Activated naive CD8-positive, alpha-beta T cell (primary cell): ENCODE measurements around the gene PRMT3.

Experiments
- H3K27ac Mint-ChIP-seq: one replicate; pipeline ENCODE4 v1.8.0; 2021; ENCODE audit warnings: mixed read lengths
- H3K27me3 Mint-ChIP-seq: one replicate; pipeline ENCODE4 v1.8.0; 2021; ENCODE audit warnings: mixed read lengths
- H3K36me3 Mint-ChIP-seq: one replicate; pipeline ENCODE4 v1.8.0; 2021; ENCODE audit warnings: mixed read lengths
- H3K4me1 Mint-ChIP-seq: one replicate; pipeline ENCODE4 v1.8.0; 2021; ENCODE audit warnings: low read depth, mixed read lengths
- H3K4me3 Mint-ChIP-seq: one replicate; pipeline ENCODE4 v1.8.0; 2021; ENCODE audit warnings: mild to moderate bottlenecking, mixed read lengths
- H3K9me3 Mint-ChIP-seq: one replicate; pipeline ENCODE4 v1.8.0; 2021; ENCODE audit warnings: low read depth, mixed read lengths

Gene PRMT3

DNA sequence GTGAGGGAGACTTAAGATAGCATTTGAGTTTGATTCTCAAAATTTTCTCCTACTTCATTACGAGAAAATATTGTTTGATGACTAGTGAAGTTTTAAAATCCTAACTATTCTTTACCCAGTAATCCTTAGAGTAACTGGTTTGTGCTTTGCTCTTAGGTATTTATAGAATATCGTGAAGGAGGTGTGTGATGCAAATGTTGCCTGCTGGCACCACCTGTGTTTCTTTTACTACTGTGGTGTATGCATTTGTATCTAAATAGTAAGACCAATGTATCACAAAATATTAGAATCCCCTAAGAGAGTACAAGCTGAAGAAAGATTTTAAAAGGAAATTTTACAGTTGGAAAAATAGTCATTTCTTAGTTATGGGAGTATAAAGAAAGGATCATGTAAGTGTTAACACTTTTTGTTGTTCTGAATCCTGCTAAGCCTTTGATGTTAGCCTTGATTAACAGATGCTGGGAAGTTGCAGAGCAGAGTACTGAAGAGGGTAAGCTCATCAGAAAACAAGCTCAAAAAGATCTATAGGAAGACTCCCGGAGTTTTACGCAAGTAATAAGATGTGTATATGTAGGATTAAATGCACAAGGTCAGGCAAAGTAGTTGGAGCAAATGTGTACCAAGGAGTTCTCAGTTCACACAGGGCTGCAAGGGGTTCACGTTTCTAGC, 109.7 kb downstream of the PRMT3 start:
- Mint-ChIP-seq H3K27me3 (no peaks in the 10 kb centered on the region), H3K4me3 (no peak overlapping the region), H3K36me3 (peaks cover 25% of the 10 kb centered on the region), H3K27ac (no peak overlapping the region), H3K4me1 (no peaks in the 10 kb centered on the region), H3K9me3 (no peaks in the 10 kb centered on the region)

DNA sequence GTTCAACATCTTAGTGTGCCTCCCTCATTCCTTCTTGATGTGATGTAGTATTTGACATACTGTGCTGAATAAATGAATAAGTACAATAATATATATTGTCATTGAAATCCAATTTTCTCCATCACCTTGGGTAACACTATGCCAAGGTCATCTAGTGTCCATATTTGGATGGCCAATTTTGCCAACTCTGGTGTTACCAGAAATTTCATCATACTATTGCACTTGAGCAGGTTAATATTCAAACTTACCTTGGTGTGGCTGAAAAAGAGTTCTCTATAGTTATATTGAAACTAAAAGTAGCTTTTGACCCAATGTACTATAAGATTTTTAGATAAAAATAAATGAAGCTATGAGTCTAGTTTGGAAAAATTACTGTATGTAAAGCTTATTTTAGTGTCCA, 113.7 kb downstream of the PRMT3 start:
- no peaks in the 10 kb centered on the region for H3K27me3 Mint-ChIP-seq
- no peaks in the 10 kb centered on the region for H3K9me3 Mint-ChIP-seq
- no peak overlapping the region for H3K4me3 Mint-ChIP-seq
- peaks cover 22% of the 10 kb centered on the region for H3K36me3 Mint-ChIP-seq
- no peak overlapping the region for H3K27ac Mint-ChIP-seq
- H3K4me1 Mint-ChIP-seq, result no peaks in the 10 kb centered on the region

- peaks cover 23% of the 10 kb centered on the region for H3K36me3 Mint-ChIP-seq
- no peaks in the 10 kb centered on the region for H3K27me3 Mint-ChIP-seq
- no peak overlapping the region for H3K27ac Mint-ChIP-seq
- no peaks in the 10 kb centered on the region for H3K9me3 Mint-ChIP-seq
- no peak overlapping the region for H3K4me3 Mint-ChIP-seq
- H3K4me1 Mint-ChIP-seq, result no peaks in the 10 kb centered on the region
Measured at GRCh38 chr11:20501971-20502370, 114.5 kb downstream of the PRMT3 start.

DNA sequence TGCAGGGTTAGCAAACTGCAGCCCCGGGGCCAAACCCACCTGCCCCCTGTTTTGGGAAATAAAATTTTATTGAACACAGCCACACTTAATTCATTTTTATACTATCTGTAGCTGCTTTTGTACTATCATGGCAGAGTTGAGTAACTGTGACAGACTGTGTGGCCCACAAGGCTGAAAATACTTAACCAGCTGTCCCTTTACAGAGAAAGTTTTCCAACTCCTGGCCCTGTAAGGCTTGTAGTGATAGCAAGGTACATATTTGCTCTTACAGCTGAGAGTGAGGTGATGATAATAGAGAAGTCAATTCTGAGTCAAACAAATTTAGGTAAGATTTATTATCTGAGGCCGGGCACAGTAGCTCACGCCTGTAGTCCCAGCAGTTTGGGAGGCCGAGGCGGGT, 124.5 kb downstream of the PRMT3 start:
- Mint-ChIP-seq H3K27me3 (no peaks in the 10 kb centered on the region), H3K27ac (no peak overlapping the region), H3K36me3 (peaks cover 4% of the 10 kb centered on the region), H3K4me3 (no peak overlapping the region), H3K4me1 (no peaks in the 10 kb centered on the region), H3K9me3 (no peaks in the 10 kb centered on the region)

GRCh38 chr11:20512869-20513268, 125.4 kb downstream of the PRMT3 start:
- no peak overlapping the region for H3K27ac Mint-ChIP-seq
- no peaks in the 10 kb centered on the region for H3K9me3 Mint-ChIP-seq
- no peaks in the 10 kb centered on the region for H3K4me1 Mint-ChIP-seq
- H3K36me3 Mint-ChIP-seq, result peaks cover 2% of the 10 kb centered on the region
- H3K27me3 Mint-ChIP-seq, result peaks cover 2% of the 10 kb centered on the region
- no peak overlapping the region for H3K4me3 Mint-ChIP-seq

- H3K27me3 Mint-ChIP-seq, result peaks cover 10% of the 10 kb centered on the region
- no peaks in the 10 kb centered on the region for H3K36me3 Mint-ChIP-seq
- H3K4me1 Mint-ChIP-seq, result no peaks in the 10 kb centered on the region
- no peak overlapping the region for H3K27ac Mint-ChIP-seq
- no peak overlapping the region for H3K4me3 Mint-ChIP-seq
- H3K9me3 Mint-ChIP-seq, result no peaks in the 10 kb centered on the region
Measured at GRCh38 chr11:20518323-20518834, 130.9 kb downstream of the PRMT3 start.

GRCh38 chr11:20522536-20522935, 135.0 kb downstream of the PRMT3 start:
- no peak overlapping the region for H3K4me3 Mint-ChIP-seq
- H3K36me3 Mint-ChIP-seq, result no peaks in the 10 kb centered on the region
- H3K9me3 Mint-ChIP-seq, result no peaks in the 10 kb centered on the region
- H3K4me1 Mint-ChIP-seq, result no peaks in the 10 kb centered on the region
- H3K27ac Mint-ChIP-seq, result no peak overlapping the region
- peaks cover 17% of the 10 kb centered on the region for H3K27me3 Mint-ChIP-seq

GRCh38 chr11:20529757-20530156, 142.2 kb downstream of the PRMT3 start:
- no peaks in the 10 kb centered on the region for H3K4me1 Mint-ChIP-seq
- no peaks in the 10 kb centered on the region for H3K9me3 Mint-ChIP-seq
- H3K4me3 Mint-ChIP-seq, result no peak overlapping the region
- no peak overlapping the region for H3K27ac Mint-ChIP-seq
- no peaks in the 10 kb centered on the region for H3K36me3 Mint-ChIP-seq
- H3K27me3 Mint-ChIP-seq, result peaks cover 7% of the 10 kb centered on the region

DNA sequence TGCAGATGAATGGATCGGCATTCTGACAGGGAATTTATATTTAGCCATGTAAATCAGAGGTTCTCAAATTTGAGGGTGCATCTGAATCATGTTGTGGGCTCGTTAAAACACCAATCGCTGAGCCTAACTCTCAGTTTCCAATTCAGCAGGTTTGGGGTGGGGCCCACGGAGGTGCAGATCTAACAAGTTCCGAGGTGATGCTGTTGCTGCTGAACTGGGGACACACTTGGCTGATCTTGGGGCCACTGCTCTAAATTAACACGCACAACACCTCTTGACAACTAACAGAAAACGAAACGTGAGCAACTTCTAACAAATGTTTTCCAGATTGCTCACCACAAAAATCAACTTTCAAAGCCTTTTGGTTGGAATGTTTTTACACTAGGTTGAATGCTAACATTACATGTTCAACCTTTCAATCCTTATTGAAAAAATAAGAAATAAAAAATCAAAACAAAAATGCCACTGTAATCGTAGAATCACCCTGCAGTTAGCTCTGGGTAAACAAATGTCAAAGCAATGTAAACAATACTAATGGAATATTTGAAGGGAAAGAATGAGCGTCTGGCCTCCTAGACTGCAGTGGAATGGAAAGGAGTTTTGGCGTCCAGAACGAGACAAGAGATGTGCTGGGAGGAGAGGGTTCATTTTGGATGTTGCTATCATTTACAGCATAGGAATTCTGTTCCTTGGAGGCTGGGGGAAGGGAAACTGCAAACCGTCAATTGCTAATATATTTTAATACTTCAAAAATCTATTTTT, 143.6 kb downstream of the PRMT3 start:
- Mint-ChIP-seq H3K4me1 (no peaks in the 10 kb centered on the region), H3K27me3 (peaks cover 11% of the 10 kb centered on the region), H3K9me3 (no peaks in the 10 kb centered on the region), H3K36me3 (no peaks in the 10 kb centered on the region), H3K4me3 (no peak overlapping the region), H3K27ac (no peak overlapping the region)

DNA sequence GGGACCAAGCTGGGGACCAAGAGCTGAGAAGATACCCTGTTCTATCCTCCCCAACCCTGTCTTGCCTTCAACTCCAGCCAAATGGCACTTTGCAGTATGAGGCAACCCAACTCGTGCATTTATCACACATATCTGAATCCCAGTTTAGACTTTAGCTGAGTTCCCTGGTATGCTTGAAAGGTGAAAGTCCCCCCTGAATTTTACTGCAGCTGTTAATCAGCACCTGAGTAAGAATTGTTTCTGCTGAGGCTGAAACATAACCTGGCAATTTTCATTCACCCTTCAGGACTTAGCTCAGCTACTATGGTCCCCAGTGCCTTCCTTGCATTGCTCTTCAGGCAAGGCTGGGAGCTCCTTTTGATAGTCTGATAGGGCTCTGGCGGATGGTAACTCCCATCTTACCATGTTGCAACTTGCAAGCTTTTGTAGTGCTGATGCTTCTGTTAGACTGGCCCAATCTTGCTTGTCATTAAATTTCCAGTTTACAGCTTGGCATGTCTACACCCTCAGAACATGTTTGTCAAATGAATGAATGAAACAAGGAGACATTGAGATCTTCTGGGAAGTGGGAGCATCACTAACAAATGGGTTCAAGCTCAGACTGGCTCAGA, 147.9 kb downstream of the PRMT3 start:
- H3K9me3 Mint-ChIP-seq, result peaks cover 3% of the 10 kb centered on the region

DNA sequence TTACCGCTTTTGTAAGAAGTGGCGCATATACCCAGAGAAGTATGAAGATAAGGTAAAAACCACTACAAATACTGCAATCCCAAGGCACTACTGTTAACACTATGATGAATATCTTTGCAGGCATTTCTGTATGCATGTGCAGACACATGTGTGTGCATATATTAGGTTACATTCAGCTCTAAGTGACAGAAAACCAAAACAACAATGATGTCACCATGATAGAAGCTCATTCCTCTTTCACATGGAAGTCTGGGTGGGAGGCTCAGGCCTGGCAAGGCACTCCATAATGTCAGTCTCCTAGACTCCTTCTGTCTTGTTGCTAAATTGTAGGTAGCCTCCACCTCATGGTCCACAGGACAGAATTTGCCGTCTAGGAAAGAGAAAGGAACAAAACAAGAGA, 148.8 kb downstream of the PRMT3 start:
- H3K27me3 Mint-ChIP-seq, result peaks cover 20% of the 10 kb centered on the region
- no peaks in the 10 kb centered on the region for H3K4me1 Mint-ChIP-seq
- H3K27ac Mint-ChIP-seq, result no peak overlapping the region
- H3K4me3 Mint-ChIP-seq, result no peak overlapping the region
- H3K9me3 Mint-ChIP-seq, result peaks cover 3% of the 10 kb centered on the region
- H3K36me3 Mint-ChIP-seq, result peaks cover 2% of the 10 kb centered on the region

More for the DNA sequence above, 147.9 kb downstream of the PRMT3 start:
- no peaks in the 10 kb centered on the region for H3K4me1 Mint-ChIP-seq
- peaks cover 20% of the 10 kb centered on the region for H3K27me3 Mint-ChIP-seq
- no peak overlapping the region for H3K4me3 Mint-ChIP-seq
- H3K27ac Mint-ChIP-seq, result no peak overlapping the region
- peaks cover 2% of the 10 kb centered on the region for H3K36me3 Mint-ChIP-seq

GRCh38 chr11:20536784-20537183, 149.3 kb downstream of the PRMT3 start:
- Mint-ChIP-seq H3K27ac (no peak overlapping the region), H3K9me3 (peaks cover 3% of the 10 kb centered on the region), H3K4me3 (no peak overlapping the region), H3K27me3 (peaks cover 20% of the 10 kb centered on the region), H3K36me3 (peaks cover 2% of the 10 kb centered on the region), H3K4me1 (no peaks in the 10 kb centered on the region)

GRCh38 chr11:20541503-20541902, 154.0 kb downstream of the PRMT3 start:
- H3K27me3 Mint-ChIP-seq, result peaks cover 9% of the 10 kb centered on the region
- peaks cover 2% of the 10 kb centered on the region for H3K36me3 Mint-ChIP-seq
- peaks cover 3% of the 10 kb centered on the region for H3K9me3 Mint-ChIP-seq
- H3K4me1 Mint-ChIP-seq, result no peaks in the 10 kb centered on the region
- H3K4me3 Mint-ChIP-seq, result no peak overlapping the region
- H3K27ac Mint-ChIP-seq, result no peak overlapping the region

DNA sequence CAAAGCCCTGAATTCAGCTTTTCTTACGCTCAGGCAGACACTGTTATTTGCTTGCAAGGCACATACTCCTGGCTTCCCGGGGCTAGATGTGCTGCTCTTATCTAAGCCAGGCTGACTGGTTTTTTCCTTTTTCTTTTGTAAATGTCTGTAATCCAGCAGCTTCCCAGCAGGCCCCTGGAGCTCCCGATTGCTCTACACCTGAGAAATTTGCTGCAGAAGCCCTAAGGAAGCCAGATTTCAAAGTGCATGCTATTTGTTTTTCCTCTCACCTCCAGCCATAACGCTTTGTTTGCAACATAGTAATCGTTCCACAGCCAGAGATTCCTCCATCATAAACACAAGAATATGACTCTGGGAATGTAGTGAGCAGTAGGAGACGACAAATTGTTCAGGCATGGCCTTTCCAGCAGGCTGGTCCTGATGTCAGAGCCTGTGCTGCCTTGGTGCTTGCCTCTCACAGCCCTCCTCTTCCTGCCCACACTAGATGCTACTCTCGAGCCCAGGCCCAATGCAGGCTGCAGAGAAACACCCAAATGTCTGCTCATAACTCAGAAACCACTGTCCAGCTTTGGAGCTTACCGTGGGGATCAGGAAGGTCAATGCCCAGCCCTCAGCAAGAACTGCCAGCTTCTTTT, 157.2 kb downstream of the PRMT3 start:
- H3K4me3 Mint-ChIP-seq, result no peak overlapping the region
- H3K36me3 Mint-ChIP-seq, result no peaks in the 10 kb centered on the region
- H3K27ac Mint-ChIP-seq, result no peak overlapping the region
- no peaks in the 10 kb centered on the region for H3K9me3 Mint-ChIP-seq
- H3K27me3 Mint-ChIP-seq, result peaks cover 4% of the 10 kb centered on the region
- H3K4me1 Mint-ChIP-seq, result no peaks in the 10 kb centered on the region

- Mint-ChIP-seq H3K9me3 (no peaks in the 10 kb centered on the region), H3K27me3 (peaks cover 4% of the 10 kb centered on the region), H3K27ac (no peak overlapping the region), H3K36me3 (no peaks in the 10 kb centered on the region), H3K4me1 (no peaks in the 10 kb centered on the region), H3K4me3 (no peak overlapping the region)
Measured at GRCh38 chr11:20547411-20547810, 159.9 kb downstream of the PRMT3 start.
